GM23338 (cell line): ENCODE data around the gene NPAP1. TPM values are rescaled to one million over a fixed set of nuclear protein-coding genes. Genes with fewer than 3 reads are reported as not detected.

Experiments
- ATAC-seq: fragments of 200-7000 bp; cut with Tn5 transposase; 3 replicates; pipeline ENCODE4 v1.9.1; 2020
- DNase-seq: peaks from one replicate; pipeline ENCODE4 v3.0.0-alpha.2; 2015; ENCODE audit warnings: low spot score
- H2AFZ ChIP-seq: fragments of 200-600 bp; sonication (generic); 2 replicates; pipeline ENCODE4 v1.8.0; 2016; ENCODE audit warnings: antibody characterized with exemption, mild to moderate bottlenecking, moderate library complexity
- H3F3A ChIP-seq: fragments of 200-600 bp; sonication (generic); replicated peaks from 2 replicates; pipeline ENCODE4 v1.8.0; 2017; ENCODE audit warnings: antibody characterized with exemption, mixed run types, low read depth
- H3K27ac ChIP-seq: fragments of 200-600 bp; sonication (generic); 2 replicates; pipeline ENCODE4 v1.6.1; 2016; ENCODE audit warnings: low read depth
- H3K27me3 ChIP-seq: fragments of 200-600 bp; sonication (generic); 2 replicates; pipeline ENCODE4 v1.8.0; 2016; ENCODE audit warnings: mild to moderate bottlenecking, mixed run types, moderate library complexity; ENCODE audit not compliant: insufficient read depth
- H3K36me3 ChIP-seq: fragments of 200-600 bp; sonication (generic); 2 replicates; pipeline ENCODE4 v1.8.0; 2016; ENCODE audit warnings: mild to moderate bottlenecking; ENCODE audit not compliant: insufficient read depth
- H3K4me1 ChIP-seq: fragments of 200-600 bp; sonication (generic); 2 replicates; pipeline ENCODE4 v1.8.0; 2016; ENCODE audit warnings: mild to moderate bottlenecking, moderate library complexity; ENCODE audit not compliant: insufficient read depth
- H3K4me2 ChIP-seq: fragments of 200-600 bp; sonication (generic); 2 replicates; pipeline ENCODE4 v1.7.1; 2017; ENCODE audit warnings: mixed run types
- H3K4me3 ChIP-seq: fragments of 200-600 bp; sonication (generic); 2 replicates; pipeline ENCODE4 v1.6.1; 2016; ENCODE audit warnings: mixed run types
- H3K79me2 ChIP-seq: fragments of 200-600 bp; sonication (generic); replicated peaks from 2 replicates; pipeline ENCODE4 v1.8.0; 2017; ENCODE audit warnings: mild to moderate bottlenecking; ENCODE audit not compliant: insufficient read depth
- H3K9me2 ChIP-seq: fragments of 200-600 bp; sonication (generic); 2 replicates; pipeline ENCODE4 v1.8.0; 2017; ENCODE audit not compliant: insufficient read depth
- H4K20me1 ChIP-seq: fragments of 200-600 bp; sonication (generic); replicated peaks from 2 replicates; pipeline ENCODE4 v1.8.0; 2017; ENCODE audit warnings: mild to moderate bottlenecking; ENCODE audit not compliant: insufficient read depth
- H3K27ac Mint-ChIP-seq: 2 replicates; pipeline ENCODE4 v1.8.0; 2020; ENCODE audit warnings: inconsistent platforms, mild to moderate bottlenecking, moderate library complexity, mixed read lengths
- H3K27me3 Mint-ChIP-seq: 3 replicates; pipeline ENCODE4 v1.8.0; 2022; ENCODE audit warnings: low read depth, mild to moderate bottlenecking, moderate library complexity, mixed read lengths, inconsistent platforms; ENCODE audit not compliant: insufficient read depth, poor library complexity
- H3K36me3 Mint-ChIP-seq: 3 replicates; pipeline ENCODE4 v1.8.0; 2021; ENCODE audit warnings: low read depth, mild to moderate bottlenecking, inconsistent platforms, moderate library complexity, mixed read lengths
- H3K4me1 Mint-ChIP-seq: 3 replicates; pipeline ENCODE4 v1.8.0; 2020; ENCODE audit warnings: mild to moderate bottlenecking, inconsistent platforms, mixed read lengths
- H3K4me3 Mint-ChIP-seq: 3 replicates; pipeline ENCODE4 v1.8.0; 2021; ENCODE audit warnings: moderate library complexity, mild to moderate bottlenecking, inconsistent platforms, mixed read lengths
- H3K9me3 Mint-ChIP-seq: 3 replicates; pipeline ENCODE4 v1.8.0; 2020; ENCODE audit warnings: moderate library complexity, mild to moderate bottlenecking, inconsistent platforms, mixed read lengths
- CTCF ChIP-seq, 2 experiments: fragments of 200-600 bp in 1 of 2; sonication (generic) in 1 of 2; conservative IDR thresholded peaks; 2 replicates each; pipeline versions ENCODE4 v1.5.1 to v1.6.1; 2016 to 2017; ENCODE audit warnings: antibody characterized with exemption in 2 of 2, low read depth in 2 of 2, mild to moderate bottlenecking in 2 of 2, moderate library complexity in 1 of 2
- EZH2 ChIP-seq: fragments of 200-600 bp; sonication (generic); IDR thresholded peaks from one replicate; pipeline ENCODE4 v1.8.0; 2017; ENCODE audit warnings: antibody characterized with exemption, mild to moderate bottlenecking, low read depth; ENCODE audit not compliant: unreplicated experiment
- JUNB ChIP-seq: IDR thresholded peaks from one replicate; pipeline ENCODE4 v1.6.1; 2016; ENCODE audit warnings: antibody characterized with exemption; ENCODE audit not compliant: unreplicated experiment
- NANOG ChIP-seq: IDR thresholded peaks from 2 replicates; pipeline ENCODE4 v1.6.1; 2016; ENCODE audit warnings: antibody characterized with exemption, borderline replicate concordance
- POLR2AphosphoS5 ChIP-seq: IDR thresholded peaks from 2 replicates; pipeline ENCODE4 v1.6.1; 2016; ENCODE audit warnings: antibody characterized with exemption, low read depth
- REST ChIP-seq: IDR thresholded peaks from one replicate; pipeline ENCODE4 v1.6.1; 2018; ENCODE audit warnings: antibody characterized with exemption; ENCODE audit not compliant: unreplicated experiment
- ZNF114 ChIP-seq: fragments of 250-450 bp; sonication (Bioruptor Pico); IDR thresholded peaks from 2 replicates; pipeline ENCODE4 v1.5.0; 2020; ENCODE audit warnings: mild to moderate bottlenecking, moderate library complexity
- ZNF331 ChIP-seq: fragments of 250-450 bp; sonication (Bioruptor Pico); IDR thresholded peaks from 2 replicates; pipeline ENCODE4 v1.5.0; 2020; ENCODE audit warnings: low read depth, mild to moderate bottlenecking, moderate library complexity
- polyA plus RNA-seq: library from polyadenylated mRNA; unstranded; fragments of >200 nt; fragmentation: Nextera tagmentation; extraction: Ambion mirVana; gene quantifications from 2 replicates; pipeline ENCODE4 v1.2.1, GENCODE V29; 2016
- total RNA-seq: library from RNA; depleted of rRNA; stranded (reverse); fragments of >200 nt; shearing (Covaris generic); gene quantifications from 2 replicates; pipeline ENCODE4 v1.2.3, GENCODE V29; 2014

Gene NPAP1
- total and polyA plus RNA-seq, 2 experiments from 2014 or later: 0.10 to 0.24 TPM

GRCh38 chr15:24696842-24697241, 21.3 kb downstream of the NPAP1 start:
- H3K79me2 ChIP-seq: no peaks in the 10 kb centered on the region
- H3K4me1 ChIP-seq: peaks cover 13% of the 10 kb centered on the region
- H3K4me3 ChIP-seq: no peak overlapping the region
- H3K4me2 ChIP-seq: peak overlapping the region; percentile 25; the same call in 1 of the 2 replicates
- no peaks in the 10 kb centered on the region for H3K9me2 ChIP-seq
- H3K9me3 Mint-ChIP-seq: peaks cover 41% of the 10 kb centered on the region
- H3K4me3 Mint-ChIP-seq: no peak overlapping the region
- peaks cover 17% of the 10 kb centered on the region for H3K4me1 Mint-ChIP-seq
- ATAC-seq (peak; percentile 36; the same call in 2 of the 3 replicates), DNase-seq (no peak)
- TF ChIP-seq JUNB (no peak), ZNF331 (CRISPR knock-in tag) (no peak), ZNF114 (no peak), POLR2AphosphoS5 (no peak), CTCF (conservative IDR thresholded peaks at IDR 0.05; ENCODE audit: low read depth in 2 of 2) (no peak)
- H3K36me3 ChIP-seq: 0 out of 2 replicates have a peak, but pooled peaks cover 4% of the 10 kb centered on the region
- peak overlapping the region; percentile 77; the same call in 1 of the 2 replicates for H2AFZ ChIP-seq
- no peaks in the 10 kb centered on the region for H3K27me3 ChIP-seq
- H3K27ac Mint-ChIP-seq: peak overlapping the region; percentile 80
- H3K27me3 Mint-ChIP-seq: peaks cover 3% of the 10 kb centered on the region
- H3F3A ChIP-seq: no peaks in the 10 kb centered on the region
- H4K20me1 ChIP-seq: no peaks in the 10 kb centered on the region
- peak overlapping the region; percentile 76 for H3K27ac ChIP-seq
- H3K36me3 Mint-ChIP-seq: peaks cover 6% of the 10 kb centered on the region; the same call in 1 of the 3 replicates

GRCh38 chr15:24718289-24719082, 42.9 kb downstream of the NPAP1 start:
- Mint-ChIP-seq H3K27ac (no peak overlapping the region), H3K27me3 (no peaks in the 10 kb centered on the region), H3K36me3 (no peaks in the 10 kb centered on the region; the same call in 2 of the 3 replicates), H3K9me3 (peaks cover 74% of the 10 kb centered on the region), H3K4me1 (no peaks in the 10 kb centered on the region), H3K4me3 (no peak overlapping the region)
- H3K4me3 ChIP-seq: no peak overlapping the region
- no peaks in the 10 kb centered on the region for H3K4me1 ChIP-seq
- H3K27ac ChIP-seq: no peak overlapping the region
- no peak overlapping the region; the same call in 1 of the 2 replicates for H2AFZ ChIP-seq
- no peaks in the 10 kb centered on the region for H4K20me1 ChIP-seq
- no peaks in the 10 kb centered on the region for H3K79me2 ChIP-seq
- no peaks in the 10 kb centered on the region for H3K27me3 ChIP-seq
- TF ChIP-seq ZNF331 (CRISPR knock-in tag) (no peak), EZH2 (no peak), NANOG (no peak), JUNB (no peak), REST (no peak)
- H3K36me3 ChIP-seq: peaks cover 6% of the 10 kb centered on the region; the same call in 1 of the 2 replicates
- peak; percentile 12 for DNase-seq
- no peaks in the 10 kb centered on the region for H3F3A ChIP-seq
- no peak for ATAC-seq
- peaks cover 14% of the 10 kb centered on the region for H3K9me2 ChIP-seq
- H3K4me2 ChIP-seq: no peak overlapping the region
